ENCODE results near the gene BORCS5.
"Not testable (repeated sequence)": the region's sequence is repeated elsewhere in the genome, so short reads cannot be mapped to it uniquely, and the experiment has no call there.

DNA sequence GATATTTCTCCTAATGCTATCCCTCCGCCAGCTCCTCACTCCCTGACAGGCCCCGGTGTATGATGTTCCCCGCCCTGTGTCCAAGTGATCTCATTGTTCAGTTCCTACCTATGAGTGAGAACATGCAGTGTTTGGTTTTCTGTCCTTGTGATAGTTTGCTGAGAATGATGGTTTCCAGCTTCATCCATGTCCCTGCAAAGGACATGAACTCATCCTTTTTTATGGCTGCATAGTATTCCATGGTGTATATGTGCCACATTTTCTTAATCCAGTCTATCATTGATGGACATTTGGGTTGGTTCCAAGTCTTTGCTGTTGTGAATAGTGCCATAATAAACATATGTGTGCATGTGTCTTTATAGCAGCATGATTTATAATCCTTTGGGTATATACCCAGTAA lies 62.3 kb downstream of the BORCS5 start:
- not testable (repeated sequence) for TF ChIP-seq POLR2A (IDR thresholded peaks at IDR 0.05)
- TF ChIP-seq, protein P1, sequence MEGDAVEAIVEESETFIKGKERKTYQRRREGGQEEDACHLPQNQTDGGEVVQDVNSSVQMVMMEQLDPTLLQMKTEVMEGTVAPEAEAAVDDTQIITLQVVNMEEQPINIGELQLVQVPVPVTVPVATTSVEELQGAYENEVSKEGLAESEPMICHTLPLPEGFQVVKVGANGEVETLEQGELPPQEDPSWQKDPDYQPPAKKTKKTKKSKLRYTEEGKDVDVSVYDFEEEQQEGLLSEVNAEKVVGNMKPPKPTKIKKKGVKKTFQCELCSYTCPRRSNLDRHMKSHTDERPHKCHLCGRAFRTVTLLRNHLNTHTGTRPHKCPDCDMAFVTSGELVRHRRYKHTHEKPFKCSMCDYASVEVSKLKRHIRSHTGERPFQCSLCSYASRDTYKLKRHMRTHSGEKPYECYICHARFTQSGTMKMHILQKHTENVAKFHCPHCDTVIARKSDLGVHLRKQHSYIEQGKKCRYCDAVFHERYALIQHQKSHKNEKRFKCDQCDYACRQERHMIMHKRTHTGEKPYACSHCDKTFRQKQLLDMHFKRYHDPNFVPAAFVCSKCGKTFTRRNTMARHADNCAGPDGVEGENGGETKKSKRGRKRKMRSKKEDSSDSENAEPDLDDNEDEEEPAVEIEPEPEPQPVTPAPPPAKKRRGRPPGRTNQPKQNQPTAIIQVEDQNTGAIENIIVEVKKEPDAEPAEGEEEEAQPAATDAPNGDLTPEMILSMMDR (IDR thresholded peaks at IDR 0.05): not testable (repeated sequence)
